Omental fat pad (tissue), 4 donors: ENCODE results near the gene CHIT1. TPM values are rescaled to one million over a fixed set of nuclear protein-coding genes. Genes with fewer than 3 reads are reported as not detected.
"Not testable (repeated sequence)": the region's sequence is repeated elsewhere in the genome, so short reads cannot be mapped to it uniquely, and the experiment has no call there.

Experiments
- ATAC-seq: fragments of 150-250 bp; one replicate; pipeline ENCODE4 v1.9.1; 2016; ENCODE audit warnings: mild to moderate bottlenecking, moderate library complexity; ENCODE audit not compliant: low FRiP score
- DNase-seq: peaks from one replicate; pipeline ENCODE4 v3.0.0-alpha.2; 2019; ENCODE audit warnings: low spot score
- total RNA-seq, 4 donors: library from RNA; depleted of rRNA; stranded (reverse); fragments of >200 nt; gene quantifications; one replicate each; pipeline ENCODE4 v1.1.0, GENCODE V29; 2016
- TF ChIP-seq, protein P1 (sequence below), 3 donors: fragments of 450-650 bp; IDR thresholded peaks; one replicate each; pipeline ENCODE4 v1.5.1; 2016 to 2017; ENCODE audit warnings: antibody characterized with exemption in 3 of 3, mild to moderate bottlenecking in 3 of 3, moderate library complexity in 2 of 3

The CHIT1 gene
- total RNA-seq, 4 donors from 2014 or later: 0.19 to 17.7 (median 2.3) TPM

DNA sequence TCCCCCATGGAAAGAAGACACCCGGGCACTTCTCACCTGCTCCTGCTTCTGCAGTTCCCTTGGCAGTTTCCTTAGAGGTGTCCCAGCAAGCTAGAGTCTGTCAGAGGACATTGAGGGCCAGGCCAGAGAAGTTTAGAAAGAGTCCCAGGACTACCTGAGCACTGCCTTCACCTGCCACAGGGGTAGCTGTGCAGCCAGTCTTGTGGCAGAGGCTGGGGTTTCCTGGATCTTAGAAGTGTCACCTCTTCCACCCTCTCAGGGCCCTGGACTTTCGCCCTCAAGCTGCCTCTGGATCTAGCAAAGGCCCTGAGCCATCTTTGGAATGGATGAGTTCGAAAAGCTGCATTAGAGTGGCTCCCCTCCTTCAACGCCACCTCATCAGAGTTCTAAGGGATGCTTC, 41.0 kb upstream of the CHIT1 start:
- DNase-seq (no peak), ATAC-seq (no peak)
- TF ChIP-seq, protein P1, sequence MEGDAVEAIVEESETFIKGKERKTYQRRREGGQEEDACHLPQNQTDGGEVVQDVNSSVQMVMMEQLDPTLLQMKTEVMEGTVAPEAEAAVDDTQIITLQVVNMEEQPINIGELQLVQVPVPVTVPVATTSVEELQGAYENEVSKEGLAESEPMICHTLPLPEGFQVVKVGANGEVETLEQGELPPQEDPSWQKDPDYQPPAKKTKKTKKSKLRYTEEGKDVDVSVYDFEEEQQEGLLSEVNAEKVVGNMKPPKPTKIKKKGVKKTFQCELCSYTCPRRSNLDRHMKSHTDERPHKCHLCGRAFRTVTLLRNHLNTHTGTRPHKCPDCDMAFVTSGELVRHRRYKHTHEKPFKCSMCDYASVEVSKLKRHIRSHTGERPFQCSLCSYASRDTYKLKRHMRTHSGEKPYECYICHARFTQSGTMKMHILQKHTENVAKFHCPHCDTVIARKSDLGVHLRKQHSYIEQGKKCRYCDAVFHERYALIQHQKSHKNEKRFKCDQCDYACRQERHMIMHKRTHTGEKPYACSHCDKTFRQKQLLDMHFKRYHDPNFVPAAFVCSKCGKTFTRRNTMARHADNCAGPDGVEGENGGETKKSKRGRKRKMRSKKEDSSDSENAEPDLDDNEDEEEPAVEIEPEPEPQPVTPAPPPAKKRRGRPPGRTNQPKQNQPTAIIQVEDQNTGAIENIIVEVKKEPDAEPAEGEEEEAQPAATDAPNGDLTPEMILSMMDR (IDR thresholded peaks at IDR 0.05): no peak

DNA sequence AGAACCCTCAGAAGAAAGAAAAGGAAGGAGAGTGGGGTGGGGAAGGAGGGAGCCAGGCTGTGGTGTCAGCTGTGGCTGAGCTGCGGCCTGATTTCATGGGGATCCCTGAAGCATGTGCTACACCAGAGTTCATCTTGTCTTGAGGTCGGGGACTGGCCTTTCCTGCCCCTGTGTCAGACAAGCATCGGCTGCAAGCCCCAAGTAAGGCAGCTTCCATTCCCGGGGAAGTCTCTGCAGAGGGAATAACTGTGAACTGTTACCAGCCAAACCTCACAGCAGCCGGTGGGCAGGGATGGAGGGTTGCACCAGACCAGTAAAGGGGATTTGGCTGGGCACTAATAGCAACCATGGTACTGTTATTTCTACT, 40.2 kb upstream of the CHIT1 start:
- ATAC-seq (no peak), DNase-seq (no peak)
- TF ChIP-seq, protein P1 (IDR thresholded peaks at IDR 0.05): no peak

DNA sequence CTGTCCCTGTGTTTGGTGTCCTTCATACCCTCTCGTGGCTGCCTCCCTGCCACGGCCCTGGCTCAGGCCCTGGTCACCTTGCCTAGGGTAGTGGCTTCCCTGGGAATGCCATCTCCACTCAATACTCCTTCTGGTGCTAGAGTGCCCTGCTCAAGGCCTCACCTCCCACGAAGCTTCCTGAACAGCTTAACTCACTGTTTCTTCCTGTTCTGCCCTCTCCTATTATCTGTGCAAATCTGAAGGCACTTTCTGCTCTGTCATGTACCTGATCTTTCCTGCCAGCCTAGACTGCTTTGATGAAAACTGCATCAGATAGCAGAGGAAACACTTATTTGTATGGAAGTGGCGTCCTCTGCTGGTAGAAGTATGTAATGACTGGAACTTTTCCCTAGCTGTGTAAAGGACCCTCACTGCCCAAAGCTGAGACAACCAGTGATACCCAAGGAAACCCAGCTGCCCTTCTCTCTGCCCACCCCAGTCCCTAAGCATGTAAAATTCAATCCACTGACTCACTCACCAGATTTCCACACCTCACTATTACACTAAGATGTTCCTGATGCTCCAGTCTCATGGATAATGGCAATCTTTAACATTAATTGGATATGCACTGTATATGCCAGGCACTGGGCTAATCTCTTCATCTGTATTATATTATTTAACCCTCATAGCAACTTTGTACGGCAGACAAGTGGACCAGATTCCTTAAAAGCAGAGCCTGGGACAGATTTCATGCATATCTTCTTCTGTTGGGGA, 39.6 kb upstream of the CHIT1 start:
- ATAC-seq (peak; percentile 30), DNase-seq (no peak)
- TF ChIP-seq, protein P1 (IDR thresholded peaks at IDR 0.05): peak in 2 of 3 donors; percentile 72 to 93

DNA sequence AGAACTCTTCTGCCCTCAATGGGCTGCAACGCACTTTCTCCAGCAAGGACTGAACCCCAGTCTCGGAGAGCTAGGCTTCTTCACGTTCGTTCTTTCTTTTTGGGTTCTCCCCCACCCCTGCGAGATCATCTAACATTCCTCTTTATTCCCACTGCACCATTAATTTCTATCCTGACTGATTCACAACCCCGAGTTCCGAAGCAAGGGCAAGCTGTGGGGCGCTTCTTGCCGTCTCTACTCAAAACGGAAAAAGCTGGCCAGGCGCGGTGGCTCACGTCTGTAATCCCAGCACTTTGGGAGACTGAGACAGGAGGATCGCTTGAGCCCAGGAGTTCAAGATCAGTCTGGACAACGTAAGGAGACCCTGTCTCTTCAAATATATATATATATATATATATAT, 38.4 kb upstream of the CHIT1 start:
- DNase-seq: no peak
- TF ChIP-seq, protein P1 (IDR thresholded peaks at IDR 0.05): no peak
- no peak for ATAC-seq

DNA sequence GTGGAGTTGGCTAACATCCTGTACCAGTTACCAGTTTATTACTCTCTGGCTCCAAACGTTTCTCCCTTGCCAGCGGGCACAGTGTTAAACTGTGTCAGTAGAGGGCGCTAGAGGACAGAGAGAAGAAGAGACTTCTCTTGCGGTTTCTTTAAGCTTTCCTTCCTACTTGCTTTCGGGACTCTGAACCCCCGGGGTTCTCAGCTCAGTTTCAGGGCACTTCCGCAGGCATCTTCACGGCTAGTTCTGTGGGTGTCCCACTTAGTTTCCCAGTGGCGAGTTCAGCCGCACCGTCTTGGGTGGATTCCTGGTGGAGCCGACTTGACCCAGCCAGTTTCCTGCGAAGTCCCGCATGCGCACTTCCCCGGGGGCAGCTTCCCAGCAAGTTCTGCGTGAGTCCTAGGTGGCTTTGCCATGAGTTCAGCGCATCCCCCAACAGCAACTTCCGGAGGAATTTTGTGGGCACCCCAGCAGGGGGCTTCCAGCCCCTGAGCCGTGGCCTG, 37.9 kb upstream of the CHIT1 start:
- TF ChIP-seq, protein P1 (IDR thresholded peaks at IDR 0.05): peak in 1 of 3 donors; percentile 70
- DNase-seq (no peak), ATAC-seq (peak; percentile 70)

DNA sequence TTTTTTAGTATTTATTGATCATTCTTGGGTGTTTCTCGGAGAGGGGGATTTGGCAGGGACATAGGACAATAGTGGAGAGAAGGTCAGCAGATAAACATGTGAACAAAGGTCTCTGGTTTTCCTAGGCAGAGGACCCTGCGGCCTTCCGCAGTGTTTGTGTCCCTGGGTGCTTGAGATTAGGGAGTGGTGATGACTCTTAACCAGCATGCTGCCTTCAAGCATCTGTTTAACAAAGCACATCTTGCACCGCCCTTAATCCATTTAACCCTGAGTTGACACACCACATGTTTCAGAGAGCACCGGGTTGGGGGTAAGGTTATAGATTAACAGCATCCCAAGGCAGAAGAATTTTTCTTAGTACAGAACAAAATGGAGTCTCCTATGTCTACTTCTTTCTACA, 36.7 kb upstream of the CHIT1 start:
- not testable (repeated sequence) for ATAC-seq, DNase-seq

DNA sequence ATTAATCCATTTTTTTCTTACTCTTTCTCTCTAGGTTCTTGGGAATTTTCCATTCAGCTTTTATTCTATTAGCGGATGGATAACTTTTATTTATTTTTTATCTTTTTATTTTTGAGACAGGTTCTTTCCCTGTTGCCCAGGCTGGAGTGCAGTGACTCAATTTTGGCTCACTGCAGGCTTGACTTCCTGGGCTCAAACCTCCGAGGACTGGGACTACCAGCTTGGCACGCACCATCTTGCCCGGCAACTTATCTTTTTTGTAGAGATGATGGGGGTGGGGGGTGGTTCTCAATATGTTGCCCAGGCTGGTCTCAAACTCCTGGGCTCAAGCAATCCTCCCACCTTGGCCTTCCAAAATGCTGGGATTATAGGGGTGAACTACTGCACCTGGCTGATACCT, 36.1 kb upstream of the CHIT1 start:
- no peak for ATAC-seq
- TF ChIP-seq, protein P1 (IDR thresholded peaks at IDR 0.05): no peak
- DNase-seq: no peak
